Body of pancreas (tissue), 4 donors: Measurements from ENCODE around the gene CALR3. TPM values are rescaled to one million over a fixed set of nuclear protein-coding genes. Genes with fewer than 3 reads are reported as not detected.

Experiments
- ATAC-seq: fragments of 150-250 bp; one replicate; pipeline ENCODE4 v1.9.1; 2016
- DNase-seq, 4 donors: peaks; one replicate each; pipeline ENCODE4 v3.0.0-alpha.2; 2019
- H3K27ac ChIP-seq, 4 donors: fragments of 200-600 bp; sonication (generic); 1 replicate in 3 of 4; 2 replicates in 1 of 4; pipeline versions ENCODE4 v1.5.1 to v1.6.1; 2016 to 2019; ENCODE audit warnings: mild to moderate bottlenecking in 1 of 4, mixed read lengths in 1 of 4, moderate library complexity in 1 of 4
- H3K27me3 ChIP-seq, 2 donors: fragments of 200-600 bp; sonication (generic); one replicate each; pipeline ENCODE4 v1.6.0; 2016; ENCODE audit warnings: mild to moderate bottlenecking in 1 of 2
- H3K36me3 ChIP-seq, 2 donors: fragments of 200-600 bp; sonication (generic); replicated peaks in 1 of 2; 2 replicates each; pipeline ENCODE4 v1.5.1; 2016; ENCODE audit warnings: low read depth in 2 of 2; ENCODE audit not compliant: insufficient read depth in 1 of 2
- H3K4me1 ChIP-seq: fragments of 200-600 bp; sonication (generic); one replicate; pipeline ENCODE4 v1.6.0; 2016
- H3K4me3 ChIP-seq, 2 donors: fragments of 200-600 bp; sonication (generic); 1 replicate in 1 of 2; 2 replicates in 1 of 2; pipeline ENCODE4 v1.5.1; 2016 to 2019
- H3K9me3 ChIP-seq, 3 donors: fragments of 200-600 bp; sonication (generic); 1 replicate in 2 of 3; 2 replicates in 1 of 3; pipeline ENCODE4 v1.5.1; 2016
- CTCF ChIP-seq, 7 experiments: fragments of 450-650 bp in 4 of 7; fragments of 200-600 bp in 3 of 7; sonication (generic) in 3 of 7; IDR thresholded peaks; one replicate each; pipeline ENCODE4 v1.5.1; 2016 to 2019; ENCODE audit warnings: antibody characterized with exemption in 7 of 7
- POLR2A ChIP-seq, 3 donors: fragments of 450-650 bp; IDR thresholded peaks; one replicate each; pipeline ENCODE4 v1.6.1; 2016; ENCODE audit warnings: antibody characterized with exemption in 3 of 3, mild to moderate bottlenecking in 2 of 3
- WGBS, 2 donors: methylation state at CpG; one replicate each; pipeline ENCODE4 v1.1.5; 2017; 5-methylcytosine and 5-hydroxymethylcytosine counted together
- intact Hi-C: fragments of 100-400 bp; cut with DNase I; formaldehyde crosslinking; loops from one replicate; pipeline ENCODE4 v1.15.1; 2023
- total RNA-seq, 2 donors: library from RNA; depleted of rRNA; stranded (reverse); fragments of >200 nt; gene quantifications; one replicate each; pipeline ENCODE4 v1.1.0, GENCODE V29; 2016

CALR3 gene
- total RNA-seq, 2 donors from 2014 or later: not detected

- H3K4me1 ChIP-seq: peaks cover 38% of the 10 kb centered on the region
- no peaks in the 10 kb centered on the region for H3K36me3 ChIP-seq
- no peak for ATAC-seq
These were observed 38.6 kb downstream of the CALR3 start for GRCh38 chr19:16457195-16457953.

GRCh38 chr19:16456652-16457194 lies 39.2 kb downstream of the CALR3 start:
- peak overlapping the region in 1 of 4 donors; percentile 20 for H3K27ac ChIP-seq
- 68 to 72% methylated on average over 11 of the region's 11 CpGs for WGBS, 2 donors
- intact Hi-C loops: no loop called here
- no peaks in the 10 kb centered on the region for H3K27me3 ChIP-seq
- no peak overlapping the region for H3K4me3 ChIP-seq
- DNase-seq (no peak), ATAC-seq (no peak)
- no peaks in the 10 kb centered on the region for H3K36me3 ChIP-seq
- TF ChIP-seq CTCF (IDR thresholded peaks at IDR 0.05): no peak
- TF ChIP-seq POLR2A (IDR thresholded peaks at IDR 0.05): no peak
- peaks cover 38% of the 10 kb centered on the region for H3K4me1 ChIP-seq
- no peaks in the 10 kb centered on the region for H3K9me3 ChIP-seq

More at GRCh38 chr19:16457195-16457953, 38.6 kb downstream of the CALR3 start:
- Histone ChIP-seq H3K27ac (peak overlapping the region in 2 of 4 donors; percentile 20), H3K27me3 (no peaks in the 10 kb centered on the region), H3K9me3 (no peaks in the 10 kb centered on the region), H3K4me3 (no peak overlapping the region)
- DNase-seq: peak in 3 of 4 donors; percentile 20 to 34 (median 24)
- intact Hi-C loops: no loop called here
- TF ChIP-seq POLR2A (IDR thresholded peaks at IDR 0.05) (no peak), CTCF (IDR thresholded peaks at IDR 0.05) (no peak)
- 47 to 50% methylated on average over 11 to 16 of the region's 16 CpGs for WGBS, 2 donors

- TF ChIP-seq POLR2A (IDR thresholded peaks at IDR 0.05) (no peak), CTCF (IDR thresholded peaks at IDR 0.05) (no peak)
- intact Hi-C loops: no loop called here
- 81 to 87% methylated on average over 4 to 5 of the region's 5 CpGs for WGBS, 2 donors
- H3K36me3 ChIP-seq: no peaks in the 10 kb centered on the region
- H3K4me1 ChIP-seq: peaks cover 36% of the 10 kb centered on the region
- no peaks in the 10 kb centered on the region for H3K9me3 ChIP-seq
- no peaks in the 10 kb centered on the region for H3K27me3 ChIP-seq
- H3K27ac ChIP-seq: no peak overlapping the region
- DNase-seq: no peak
- no peak overlapping the region for H3K4me3 ChIP-seq
- ATAC-seq: no peak
These were observed 40.5 kb downstream of the CALR3 start for GRCh38 chr19:16455489-16455888.

- H3K4me3 ChIP-seq: no peak overlapping the region
- TF ChIP-seq CTCF (IDR thresholded peaks at IDR 0.05) (no peak), POLR2A (IDR thresholded peaks at IDR 0.05) (no peak)
- 65 to 67% methylated on average over 10 of the region's 10 CpGs for WGBS, 2 donors
- DNase-seq: no peak
- H3K27ac ChIP-seq: peak overlapping the region in 3 of 4 donors; percentile 10 to 53 (median 29)
- peaks cover 27% of the 10 kb centered on the region for H3K4me1 ChIP-seq
- H3K27me3 ChIP-seq: no peaks in the 10 kb centered on the region
- peak; percentile 40 for ATAC-seq
- intact Hi-C loops: no loop called here
- no peaks in the 10 kb centered on the region for H3K36me3 ChIP-seq
- H3K9me3 ChIP-seq: no peaks in the 10 kb centered on the region
These were observed 41.5 kb downstream of the CALR3 start for GRCh38 chr19:16454351-16454918.
